ENCODE measurements around the gene GPR34.

DNA sequence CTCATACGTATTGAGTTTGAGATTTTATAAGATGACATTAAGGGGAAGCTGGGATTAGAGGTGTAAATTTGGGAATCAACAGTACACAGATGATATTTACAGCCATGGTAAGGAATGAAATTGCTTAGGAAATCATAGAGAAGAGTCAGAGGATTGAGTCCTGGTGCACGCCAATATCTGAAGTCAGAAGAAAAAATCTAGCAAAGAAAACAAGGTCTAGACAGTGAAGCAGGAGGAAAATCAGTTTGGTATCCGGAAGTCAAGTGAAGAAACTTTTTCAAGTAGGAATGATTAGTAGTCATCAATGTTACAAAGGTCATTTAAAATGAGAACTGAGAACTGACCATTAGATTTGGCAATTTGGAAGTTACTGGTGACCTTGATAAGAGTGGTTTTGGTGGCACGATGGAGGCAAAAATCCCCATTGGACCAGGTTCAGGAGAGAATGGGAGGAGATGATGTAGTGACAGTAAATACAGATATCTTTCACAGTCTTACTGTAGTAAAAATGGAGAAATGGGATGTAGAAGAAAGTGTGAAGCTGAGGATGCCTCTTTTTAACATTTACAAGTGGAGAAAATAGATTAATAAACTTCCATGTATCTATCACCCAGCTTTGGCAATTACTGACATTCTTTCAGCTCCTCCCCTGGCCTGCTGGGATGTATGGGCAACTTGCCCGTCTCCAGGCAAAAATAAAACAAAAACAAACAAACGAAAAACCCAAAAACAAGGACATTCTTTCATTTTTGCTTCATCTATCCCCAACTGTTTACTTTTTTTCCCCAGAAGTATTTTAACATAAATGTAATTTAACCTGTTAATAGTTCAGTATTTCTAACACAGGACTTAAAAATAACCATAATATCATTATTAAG is 11.4 kb upstream of the GPR34 start:
- TF ChIP-seq EGR1 (conservative IDR thresholded peaks at IDR 0.05) (no peak), NFXL1 (CRISPR knock-in tag; IDR thresholded peaks at IDR 0.05) (no peak), ZNF24 (IDR thresholded peaks at IDR 0.05) (no peak), TCF7 (IDR thresholded peaks at IDR 0.05; ENCODE audit: borderline replicate concordance) (no peak)
- TF ChIP-seq, protein P1, sequence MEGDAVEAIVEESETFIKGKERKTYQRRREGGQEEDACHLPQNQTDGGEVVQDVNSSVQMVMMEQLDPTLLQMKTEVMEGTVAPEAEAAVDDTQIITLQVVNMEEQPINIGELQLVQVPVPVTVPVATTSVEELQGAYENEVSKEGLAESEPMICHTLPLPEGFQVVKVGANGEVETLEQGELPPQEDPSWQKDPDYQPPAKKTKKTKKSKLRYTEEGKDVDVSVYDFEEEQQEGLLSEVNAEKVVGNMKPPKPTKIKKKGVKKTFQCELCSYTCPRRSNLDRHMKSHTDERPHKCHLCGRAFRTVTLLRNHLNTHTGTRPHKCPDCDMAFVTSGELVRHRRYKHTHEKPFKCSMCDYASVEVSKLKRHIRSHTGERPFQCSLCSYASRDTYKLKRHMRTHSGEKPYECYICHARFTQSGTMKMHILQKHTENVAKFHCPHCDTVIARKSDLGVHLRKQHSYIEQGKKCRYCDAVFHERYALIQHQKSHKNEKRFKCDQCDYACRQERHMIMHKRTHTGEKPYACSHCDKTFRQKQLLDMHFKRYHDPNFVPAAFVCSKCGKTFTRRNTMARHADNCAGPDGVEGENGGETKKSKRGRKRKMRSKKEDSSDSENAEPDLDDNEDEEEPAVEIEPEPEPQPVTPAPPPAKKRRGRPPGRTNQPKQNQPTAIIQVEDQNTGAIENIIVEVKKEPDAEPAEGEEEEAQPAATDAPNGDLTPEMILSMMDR (IDR thresholded peaks at IDR 0.05 in 2 of 3, conservative IDR thresholded peaks at IDR 0.05 in 1 of 3; ENCODE audit: insufficient read depth in 2 of 3, low read depth in 1 of 3, low read length in 3 of 3), result no peak
- TF ChIP-seq, protein P2, sequence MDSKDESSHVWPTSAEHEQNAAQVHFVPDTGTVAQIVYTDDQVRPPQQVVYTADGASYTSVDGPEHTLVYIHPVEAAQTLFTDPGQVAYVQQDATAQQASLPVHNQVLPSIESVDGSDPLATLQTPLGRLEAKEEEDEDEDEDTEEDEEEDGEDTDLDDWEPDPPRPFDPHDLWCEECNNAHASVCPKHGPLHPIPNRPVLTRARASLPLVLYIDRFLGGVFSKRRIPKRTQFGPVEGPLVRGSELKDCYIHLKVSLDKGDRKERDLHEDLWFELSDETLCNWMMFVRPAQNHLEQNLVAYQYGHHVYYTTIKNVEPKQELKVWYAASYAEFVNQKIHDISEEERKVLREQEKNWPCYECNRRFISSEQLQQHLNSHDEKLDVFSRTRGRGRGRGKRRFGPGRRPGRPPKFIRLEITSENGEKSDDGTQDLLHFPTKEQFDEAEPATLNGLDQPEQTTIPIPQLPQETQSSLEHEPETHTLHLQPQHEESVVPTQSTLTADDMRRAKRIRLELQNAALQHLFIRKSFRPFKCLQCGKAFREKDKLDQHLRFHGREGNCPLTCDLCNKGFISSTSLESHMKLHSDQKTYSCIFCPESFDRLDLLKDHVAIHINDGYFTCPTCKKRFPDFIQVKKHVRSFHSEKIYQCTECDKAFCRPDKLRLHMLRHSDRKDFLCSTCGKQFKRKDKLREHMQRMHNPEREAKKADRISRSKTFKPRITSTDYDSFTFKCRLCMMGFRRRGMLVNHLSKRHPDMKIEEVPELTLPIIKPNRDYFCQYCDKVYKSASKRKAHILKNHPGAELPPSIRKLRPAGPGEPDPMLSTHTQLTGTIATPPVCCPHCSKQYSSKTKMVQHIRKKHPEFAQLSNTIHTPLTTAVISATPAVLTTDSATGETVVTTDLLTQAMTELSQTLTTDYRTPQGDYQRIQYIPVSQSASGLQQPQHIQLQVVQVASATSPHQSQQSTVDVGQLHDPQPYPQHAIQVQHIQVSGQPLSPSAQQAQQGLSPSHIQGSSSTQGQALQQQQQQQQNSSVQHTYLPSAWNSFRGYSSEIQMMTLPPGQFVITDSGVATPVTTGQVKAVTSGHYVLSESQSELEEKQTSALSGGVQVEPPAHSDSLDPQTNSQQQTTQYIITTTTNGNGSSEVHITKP (IDR thresholded peaks at IDR 0.05; ENCODE audit: partially characterized antibody), result no peak
- TF ChIP-seq, protein P3, sequence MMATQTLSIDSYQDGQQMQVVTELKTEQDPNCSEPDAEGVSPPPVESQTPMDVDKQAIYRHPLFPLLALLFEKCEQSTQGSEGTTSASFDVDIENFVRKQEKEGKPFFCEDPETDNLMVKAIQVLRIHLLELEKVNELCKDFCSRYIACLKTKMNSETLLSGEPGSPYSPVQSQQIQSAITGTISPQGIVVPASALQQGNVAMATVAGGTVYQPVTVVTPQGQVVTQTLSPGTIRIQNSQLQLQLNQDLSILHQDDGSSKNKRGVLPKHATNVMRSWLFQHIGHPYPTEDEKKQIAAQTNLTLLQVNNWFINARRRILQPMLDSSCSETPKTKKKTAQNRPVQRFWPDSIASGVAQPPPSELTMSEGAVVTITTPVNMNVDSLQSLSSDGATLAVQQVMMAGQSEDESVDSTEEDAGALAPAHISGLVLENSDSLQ (IDR thresholded peaks at IDR 0.05), result no peak

All from K562 (cell line).